Measurements from ENCODE around the gene ZCCHC14.

GRCh38 chr16:87540072-87540896, 47.5 kb upstream of the ZCCHC14 start:
- TF ChIP-seq HDAC2 (IDR thresholded peaks at IDR 0.05) = no peak
- no peak for TF ChIP-seq PHF8 (IDR thresholded peaks at IDR 0.05; ENCODE audit: borderline replicate concordance, low read depth)
- no peak for TF ChIP-seq CEBPB (IDR thresholded peaks at IDR 0.05)
- TF ChIP-seq, protein P1, sequence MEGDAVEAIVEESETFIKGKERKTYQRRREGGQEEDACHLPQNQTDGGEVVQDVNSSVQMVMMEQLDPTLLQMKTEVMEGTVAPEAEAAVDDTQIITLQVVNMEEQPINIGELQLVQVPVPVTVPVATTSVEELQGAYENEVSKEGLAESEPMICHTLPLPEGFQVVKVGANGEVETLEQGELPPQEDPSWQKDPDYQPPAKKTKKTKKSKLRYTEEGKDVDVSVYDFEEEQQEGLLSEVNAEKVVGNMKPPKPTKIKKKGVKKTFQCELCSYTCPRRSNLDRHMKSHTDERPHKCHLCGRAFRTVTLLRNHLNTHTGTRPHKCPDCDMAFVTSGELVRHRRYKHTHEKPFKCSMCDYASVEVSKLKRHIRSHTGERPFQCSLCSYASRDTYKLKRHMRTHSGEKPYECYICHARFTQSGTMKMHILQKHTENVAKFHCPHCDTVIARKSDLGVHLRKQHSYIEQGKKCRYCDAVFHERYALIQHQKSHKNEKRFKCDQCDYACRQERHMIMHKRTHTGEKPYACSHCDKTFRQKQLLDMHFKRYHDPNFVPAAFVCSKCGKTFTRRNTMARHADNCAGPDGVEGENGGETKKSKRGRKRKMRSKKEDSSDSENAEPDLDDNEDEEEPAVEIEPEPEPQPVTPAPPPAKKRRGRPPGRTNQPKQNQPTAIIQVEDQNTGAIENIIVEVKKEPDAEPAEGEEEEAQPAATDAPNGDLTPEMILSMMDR (IDR thresholded peaks at IDR 0.05) = no peak
- no peak for TF ChIP-seq CHD4 (IDR thresholded peaks at IDR 0.05; ENCODE audit: borderline replicate concordance)
- TF ChIP-seq EP300 (IDR thresholded peaks at IDR 0.05) = no peak
- TF ChIP-seq KDM1A (IDR thresholded peaks at IDR 0.05; ENCODE audit: low read depth) = no peak
- no peak for TF ChIP-seq ESRRA (IDR thresholded peaks at IDR 0.05; ENCODE audit: borderline replicate concordance, low read length)
- no peak for TF ChIP-seq SREBF2 (IDR thresholded peaks at IDR 0.05)
- TF ChIP-seq MYC (IDR thresholded peaks at IDR 0.05; ENCODE audit: borderline replicate concordance, low read length) = no peak

Measured in A549 (cell line).